AG04450 (cell line): ENCODE results near the gene C19orf81. TPM values are rescaled to one million over a fixed set of nuclear protein-coding genes. Genes with fewer than 3 reads are reported as not detected.

ENCODE experiments used
- CTCF ChIA-PET: fragments of 300-600, 350-600 bp; formaldehyde crosslinking; extraction: SDS; loops from one replicate; lab custom pipeline; 2022; ENCODE audit warnings: antibody characterized with exemption, inconsistent platforms; lab: Charles Lee
- POLR2A ChIA-PET: fragments of 350-600 bp; formaldehyde crosslinking; extraction: SDS; loops from one replicate; lab custom pipeline; 2021; ENCODE audit warnings: antibody characterized with exemption, inconsistent platforms; lab: Yijun Ruan, JAX
- DNase-seq: peaks from one replicate; pipeline ENCODE4 v3.0.0-alpha.2; 2011; ENCODE audit warnings: low read depth, low spot score
- H3K27ac ChIP-seq: one replicate; pipeline ENCODE4 v1.5.1; 2012; ENCODE audit warnings: low read depth, low read length, control low read depth
- H3K27me3 ChIP-seq: one replicate; pipeline ENCODE4 v1.6.0; 2012; ENCODE audit warnings: low read length; ENCODE audit not compliant: control insufficient read depth, insufficient read depth
- H3K4me3 ChIP-seq: 2 replicates; pipeline ENCODE4 v1.5.1; 2011; ENCODE audit warnings: mild to moderate bottlenecking, low read depth, low read length, control low read depth
- H3K9me3 ChIP-seq: 2 replicates; pipeline ENCODE4 v1.5.1; 2012; ENCODE audit warnings: low read length; ENCODE audit not compliant: control insufficient read depth, insufficient read depth
- CTCF ChIP-seq: IDR thresholded peaks from 2 replicates; pipeline ENCODE4 v1.5.1; 2011; ENCODE audit warnings: low read depth, low read length, control low read depth, inconsistent platforms
- polyA plus RNA-seq: library from polyadenylated mRNA; depleted of rRNA; stranded (reverse); fragments of >200 nt; gene quantifications from 2 replicates; pipeline ENCODE4 v1.2.3, GENCODE V29; 2011

Gene C19orf81
- polyA plus RNA-seq, 1 experiment: not detected

DNA sequence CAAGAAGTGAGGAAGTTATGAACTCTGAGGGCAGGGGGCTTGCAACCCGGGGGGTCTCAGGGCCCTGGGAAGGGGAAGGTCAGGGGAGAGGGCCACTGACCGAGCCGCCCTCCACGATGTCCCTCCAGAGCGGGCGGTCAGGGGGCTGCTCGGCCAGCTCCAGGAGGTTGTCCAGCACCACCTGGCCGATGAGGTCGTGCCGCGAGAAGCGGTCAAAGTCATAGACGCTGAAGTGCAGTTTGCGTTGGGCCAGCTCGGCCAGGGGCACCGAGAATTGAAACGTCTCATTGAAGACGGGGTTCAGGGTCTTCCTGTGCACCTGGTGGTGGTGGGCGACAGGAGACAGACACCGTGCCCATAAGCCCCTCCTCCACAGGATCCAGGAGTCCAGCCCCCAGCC lies 20.1 kb upstream of the C19orf81 start:
- no peak for DNase-seq
- Histone ChIP-seq H3K27me3 (no peaks in the 10 kb centered on the region), H3K4me3 (no peak overlapping the region), H3K9me3 (peaks cover 7% of the 10 kb centered on the region), H3K27ac (no peak overlapping the region)
- POLR2A ChIA-PET: no interaction called here
- CTCF ChIA-PET: no interaction called here
- no peak for TF ChIP-seq CTCF

GRCh38 chr19:50629801-50630200 lies 19.4 kb upstream of the C19orf81 start:
- CTCF ChIA-PET: no interaction called here

GRCh38 chr19:50632151-50632835 lies 17.0 kb upstream of the C19orf81 start:
- no peak for TF ChIP-seq CTCF
- CTCF ChIA-PET: no interaction called here

More at GRCh38 chr19:50629801-50630200, 19.4 kb upstream of the C19orf81 start:
- Histone ChIP-seq H3K27ac (no peak overlapping the region), H3K9me3 (peaks cover 13% of the 10 kb centered on the region), H3K4me3 (no peak overlapping the region), H3K27me3 (no peaks in the 10 kb centered on the region)
- DNase-seq: no peak
- no peak for TF ChIP-seq CTCF
- POLR2A ChIA-PET: no interaction called here

GRCh38 chr19:50633359-50633758 lies 15.9 kb upstream of the C19orf81 start:
- H3K27ac ChIP-seq: no peak overlapping the region
- peaks cover 13% of the 10 kb centered on the region for H3K9me3 ChIP-seq
- POLR2A ChIA-PET: no interaction called here
- H3K4me3 ChIP-seq: no peak overlapping the region
- peaks cover 3% of the 10 kb centered on the region for H3K27me3 ChIP-seq
- CTCF ChIA-PET: no interaction called here
- TF ChIP-seq CTCF: no peak
- DNase-seq: no peak

More at GRCh38 chr19:50632151-50632835, 17.0 kb upstream of the C19orf81 start:
- POLR2A ChIA-PET: no interaction called here
- Histone ChIP-seq H3K27ac (no peak overlapping the region), H3K4me3 (no peak overlapping the region), H3K9me3 (peaks cover 13% of the 10 kb centered on the region), H3K27me3 (peaks cover under 1% of the 10 kb centered on the region)
- DNase-seq: no peak

DNA sequence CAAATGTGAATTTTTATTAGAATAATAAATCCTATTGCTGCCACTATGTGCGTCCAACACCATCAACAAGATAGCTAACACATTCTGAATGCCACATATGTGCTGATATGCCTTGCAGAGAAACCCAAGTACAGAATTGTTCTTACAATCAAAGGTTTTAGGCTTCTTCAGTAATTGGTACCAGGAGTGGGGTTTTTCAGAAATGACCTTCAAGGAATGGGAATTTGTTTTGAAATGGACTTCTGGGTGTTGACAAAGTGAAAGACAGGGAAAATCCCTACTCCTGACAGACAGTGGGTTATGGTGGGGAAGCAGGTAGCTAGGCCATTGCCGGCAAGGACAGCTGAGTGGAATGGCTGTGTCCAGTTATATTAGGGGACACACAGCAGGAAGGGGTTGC lies 15.3 kb upstream of the C19orf81 start:
- no peak overlapping the region for H3K4me3 ChIP-seq
- ChIA-PET CTCF (no interaction called here), POLR2A (no interaction called here)

More for the DNA sequence above, 15.3 kb upstream of the C19orf81 start:
- no peak for TF ChIP-seq CTCF
- Histone ChIP-seq H3K27me3 (peaks cover 9% of the 10 kb centered on the region), H3K27ac (no peak overlapping the region), H3K9me3 (peaks cover 16% of the 10 kb centered on the region)
- no peak for DNase-seq
